HG03571 (cell line): ENCODE data around the gene STUM.

Source experiments
- ATAC-seq: cut with Tn5 transposase; IDR thresholded peaks from one replicate; pipeline ENCODE4 v1.9.1; 2021; ENCODE audit not compliant: unreplicated experiment

The STUM gene

GRCh38 chr1:226649244-226649643, 100.7 kb downstream of the STUM start:
- ATAC-seq: no peak

- no peak for ATAC-seq
These were observed 101.2 kb downstream of the STUM start for GRCh38 chr1:226649780-226650179.

GRCh38 chr1:226650236-226650841, 101.8 kb downstream of the STUM start:
- no peak for ATAC-seq

- ATAC-seq: no peak
These were observed 102.6 kb downstream of the STUM start for GRCh38 chr1:226651041-226651731.

GRCh38 chr1:226651732-226652105, 103.2 kb downstream of the STUM start:
- ATAC-seq: no peak

GRCh38 chr1:226652613-226653012, 104.0 kb downstream of the STUM start:
- ATAC-seq: no peak

GRCh38 chr1:226653311-226653921, 104.9 kb downstream of the STUM start:
- ATAC-seq: peak; percentile 86

GRCh38 chr1:226654046-226654667, 105.6 kb downstream of the STUM start:
- no peak for ATAC-seq

GRCh38 chr1:226654668-226655055, 106.1 kb downstream of the STUM start:
- ATAC-seq: no peak

GRCh38 chr1:226655251-226656163, 106.9 kb downstream of the STUM start:
- no peak for ATAC-seq

- ATAC-seq: no peak
These were observed 107.6 kb downstream of the STUM start for GRCh38 chr1:226656201-226656600.

GRCh38 chr1:226656601-226657277, 108.2 kb downstream of the STUM start:
- no peak for ATAC-seq

- ATAC-seq: no peak
These were observed 109.5 kb downstream of the STUM start for GRCh38 chr1:226657895-226658545.

GRCh38 chr1:226658546-226659125, 110.1 kb downstream of the STUM start:
- ATAC-seq: no peak
